NCI-H460 (cell line): ENCODE results near the gene B3GNT9. TPM values are rescaled to one million over a fixed set of nuclear protein-coding genes. Genes with fewer than 3 reads are reported as not detected.

Experiments used
- DNase-seq: peaks from one replicate; pipeline ENCODE4 v3.0.0-alpha.2; 2016; ENCODE audit warnings: low read depth; ENCODE audit errors: extremely low read depth
- total RNA-seq: library from RNA; depleted of rRNA; stranded (reverse); fragments of >200 nt; shearing (Covaris generic); gene quantifications from 2 replicates; pipeline ENCODE4 v1.2.3, GENCODE V29; 2014

Gene B3GNT9
- total RNA-seq, 1 experiment from 2014 or later = 14.2 TPM

- DNase-seq = no peak
These were observed 18.9 kb upstream of the B3GNT9 start for GRCh38 chr16:67169642-67170167.

GRCh38 chr16:67169011-67169451 lies 18.2 kb upstream of the B3GNT9 start:
- no peak for DNase-seq

GRCh38 chr16:67167588-67167987 lies 16.8 kb upstream of the B3GNT9 start:
- no peak for DNase-seq

- no peak for DNase-seq
These were observed 15.9 kb upstream of the B3GNT9 start for GRCh38 chr16:67166598-67167168.

- no peak for DNase-seq
These were observed 15.3 kb upstream of the B3GNT9 start for GRCh38 chr16:67166110-67166547.

GRCh38 chr16:67165121-67166078 lies 14.6 kb upstream of the B3GNT9 start:
- DNase-seq = no peak

GRCh38 chr16:67164599-67165061 lies 13.8 kb upstream of the B3GNT9 start, which contains the start of gene HSF4:
TSS of gene HSF4 (plus strand) at chr16:67164745. CDS start at chr16:67164812, 67 bp downstream.
- peak; percentile 74 for DNase-seq

- peak; percentile 80 for DNase-seq
These were observed 13.3 kb upstream of the B3GNT9 start for GRCh38 chr16:67163999-67164558.

GRCh38 chr16:67163164-67163998 lies 12.6 kb upstream of the B3GNT9 start:
- no peak for DNase-seq

GRCh38 chr16:67162506-67163163 lies 11.8 kb upstream of the B3GNT9 start:
- no peak for DNase-seq

GRCh38 chr16:67161595-67162058 lies 10.8 kb upstream of the B3GNT9 start:
- no peak for DNase-seq

- no peak for DNase-seq
These were observed 8.1 kb upstream of the B3GNT9 start for GRCh38 chr16:67158637-67159600.

GRCh38 chr16:67157892-67158635 lies 7.3 kb upstream of the B3GNT9 start:
- DNase-seq = no peak

- no peak for DNase-seq
These were observed 6.4 kb upstream of the B3GNT9 start for GRCh38 chr16:67157106-67157748.

GRCh38 chr16:67156143-67156844 lies 5.5 kb upstream of the B3GNT9 start:
- no peak for DNase-seq
